H1 (cell line): ENCODE measurements around the gene AFF1. TPM values are rescaled to one million over a fixed set of nuclear protein-coding genes. Genes with fewer than 3 reads are reported as not detected.

Experiments used
- CTCF ChIA-PET: fragments of 300-600 bp; sonication (Branson Sonifier 250); formaldehyde crosslinking; loops from one replicate; lab custom pipeline; 2021; ENCODE audit not compliant: partially characterized antibody; lab: Charles Lee
- POLR2A ChIA-PET: fragments of 300-600 bp; sonication (Branson Sonifier 250); formaldehyde crosslinking; loops from one replicate; lab custom pipeline; 2021; ENCODE audit warnings: inconsistent platforms; ENCODE audit not compliant: partially characterized antibody; lab: Charles Lee
- DNase-seq, 2 experiments: peaks; one replicate each; pipeline versions ENCODE4 v3.0.0 to v3.0.0-alpha.2; 2010 to 2022; ENCODE audit warnings: low spot score in 2 of 2, low read depth in 1 of 2, mixed read lengths in 1 of 2
- FAIRE-seq: peaks from 2 replicates; lab custom pipeline; 2011; peaks lifted over from hg19 to GRCh38; lab: Jason Lieb, UNC
- H2AFZ ChIP-seq: 2 replicates; pipeline ENCODE4 v1.8.1; 2012; ENCODE audit warnings: low read length, inconsistent platforms
- H2AK5ac ChIP-seq: 2 replicates; pipeline ENCODE4 v1.6.1; 2013; ENCODE audit warnings: low read depth, low read length
- H2BK120ac ChIP-seq: replicated peaks from 2 replicates; pipeline ENCODE3; 2013; ENCODE audit warnings: low read depth, low read length, inconsistent platforms
- H2BK12ac ChIP-seq: 2 replicates; pipeline ENCODE4 v1.6.1; 2013; ENCODE audit warnings: low read depth, low read length
- H2BK15ac ChIP-seq: 2 replicates; pipeline ENCODE4 v1.6.1; 2013; ENCODE audit warnings: low read length
- H2BK20ac ChIP-seq: 2 replicates; pipeline ENCODE4 v1.6.1; 2013; ENCODE audit warnings: low read length
- H2BK5ac ChIP-seq: 2 replicates; pipeline ENCODE4 v1.6.1; 2013; ENCODE audit warnings: low read depth, low read length
- H3K14ac ChIP-seq: 2 replicates; pipeline ENCODE4 v1.6.1; 2013; ENCODE audit warnings: inconsistent platforms; ENCODE audit not compliant: insufficient read length
- H3K18ac ChIP-seq: 2 replicates; pipeline ENCODE4 v1.6.1; 2013; ENCODE audit warnings: low read length; ENCODE audit errors: extremely low read depth
- H3K23ac ChIP-seq: 2 replicates; pipeline ENCODE4 v1.6.1; 2013; ENCODE audit warnings: inconsistent platforms; ENCODE audit not compliant: insufficient read length
- H3K23me2 ChIP-seq: 2 replicates; pipeline ENCODE4 v1.6.1; 2013; ENCODE audit warnings: low read depth, low read length
- H3K27ac ChIP-seq: 2 replicates; pipeline ENCODE4 v1.6.1; 2011; ENCODE audit warnings: low read depth, low read length, inconsistent platforms
- H3K27me3 ChIP-seq, 4 experiments: replicated peaks in 1 of 4; 1 replicate in 1 of 4; 2 replicates in 3 of 4; pipeline versions ENCODE4 v1.6.1 to v1.8.1; 2011 to 2013; ENCODE audit warnings: low read length in 3 of 4, mild to moderate bottlenecking in 3 of 4, inconsistent platforms in 2 of 4, mixed read lengths in 2 of 4, moderate library complexity in 1 of 4; ENCODE audit not compliant: control insufficient read depth in 3 of 4, insufficient read depth in 3 of 4; ENCODE audit errors: extremely low read depth in 1 of 4
- H3K36me3 ChIP-seq, 4 experiments: 2 replicates each; pipeline versions ENCODE4 v1.6.1 to v1.8.1; 2011 to 2013; ENCODE audit warnings: mild to moderate bottlenecking in 4 of 4, low read length in 3 of 4, moderate library complexity in 2 of 4, control low read depth in 1 of 4, inconsistent platforms in 1 of 4; ENCODE audit not compliant: insufficient read depth in 4 of 4, control insufficient read depth in 2 of 4
- H3K4ac ChIP-seq: replicated peaks from 2 replicates; pipeline ENCODE3; 2013; ENCODE audit warnings: low read length, low read depth, mixed read lengths, inconsistent platforms; ENCODE audit not compliant: insufficient read length
- H3K4me1 ChIP-seq, 4 experiments: replicated peaks in 1 of 4; 1 replicate in 1 of 4; 2 replicates in 3 of 4; pipeline versions ENCODE4 v1.6.1 to v1.8.1; 2011 to 2013; ENCODE audit warnings: low read length in 3 of 4, inconsistent platforms in 2 of 4, mixed read lengths in 1 of 4; ENCODE audit not compliant: insufficient read depth in 4 of 4, control insufficient read depth in 3 of 4
- H3K4me2 ChIP-seq, 2 experiments: 2 replicates each; pipeline versions ENCODE4 v1.6.1 to v1.8.1; 2011 to 2013; ENCODE audit warnings: low read depth in 2 of 2, low read length in 2 of 2, control low read depth in 1 of 2, inconsistent platforms in 1 of 2, mild to moderate bottlenecking in 1 of 2; ENCODE audit not compliant: insufficient read depth in 1 of 2
- H3K4me3 ChIP-seq, 4 experiments: fragments of 200-600, 300-600 bp in 1 of 4; sonication (generic), shearing (Covaris generic), sonication (Bioruptor Twin) in 1 of 4; 2 replicates each; pipeline versions ENCODE4 v1.5.1 to v1.8.1; 2011 to 2016; ENCODE audit warnings: low read length in 4 of 4, low read depth in 3 of 4, control low read depth in 2 of 4, inconsistent platforms in 2 of 4, mild to moderate bottlenecking in 2 of 4, mixed read lengths in 1 of 4, moderate library complexity in 1 of 4; ENCODE audit not compliant: insufficient read depth in 2 of 4; ENCODE audit errors: extremely low read depth in 1 of 4
- H3K56ac ChIP-seq: replicated peaks from 2 replicates; pipeline ENCODE3; 2013; ENCODE audit warnings: low read depth, mild to moderate bottlenecking, mixed read lengths, low read length, inconsistent platforms; ENCODE audit not compliant: insufficient read length
- H3K79me1 ChIP-seq: 2 replicates; pipeline ENCODE4 v1.6.1; 2013; ENCODE audit warnings: low read depth, low read length, control low read depth
- H3K79me2 ChIP-seq, 2 experiments: 2 replicates each; pipeline versions ENCODE4 v1.6.1 to v1.8.1; 2012 to 2013; ENCODE audit warnings: low read length in 2 of 2, mild to moderate bottlenecking in 2 of 2, inconsistent platforms in 1 of 2; ENCODE audit not compliant: insufficient read depth in 2 of 2, control insufficient read depth in 1 of 2
- H3K9ac ChIP-seq, 4 experiments: replicated peaks in 1 of 4; 1 replicate in 1 of 4; 2 replicates in 3 of 4; pipeline versions ENCODE4 v1.6.1 to v1.8.1; 2011 to 2013; ENCODE audit warnings: low read depth in 3 of 4, low read length in 3 of 4, control low read depth in 2 of 4, mild to moderate bottlenecking in 2 of 4, moderate library complexity in 2 of 4, inconsistent platforms in 1 of 4; ENCODE audit errors: extremely low read depth in 1 of 4
- H3K9me3 ChIP-seq, 2 experiments: 2 replicates each; pipeline versions ENCODE4 v1.6.1 to v1.8.1; 2012 to 2013; ENCODE audit warnings: mild to moderate bottlenecking in 2 of 2, moderate library complexity in 2 of 2, control low read depth in 1 of 2, inconsistent platforms in 1 of 2, low read depth in 1 of 2, low read length in 1 of 2, mixed read lengths in 1 of 2; ENCODE audit not compliant: insufficient read depth in 2 of 2
- H4K20me1 ChIP-seq, 2 experiments: replicated peaks in 1 of 2; 2 replicates each; pipeline versions ENCODE3 to v1.8.1; 2011 to 2013; ENCODE audit warnings: inconsistent platforms in 2 of 2, low read length in 2 of 2, mild to moderate bottlenecking in 1 of 2; ENCODE audit not compliant: insufficient read depth in 2 of 2, control insufficient read depth in 1 of 2
- H4K5ac ChIP-seq: 2 replicates; pipeline ENCODE4 v1.6.1; 2013; ENCODE audit warnings: low read length, low read depth, mixed read lengths, inconsistent platforms; ENCODE audit not compliant: insufficient read length
- H4K8ac ChIP-seq: 2 replicates; pipeline ENCODE4 v1.8.0; 2013; ENCODE audit warnings: mild to moderate bottlenecking, moderate library complexity, low read length, inconsistent platforms; ENCODE audit not compliant: insufficient read depth; ENCODE audit errors: extremely low read depth
- H4K91ac ChIP-seq: replicated peaks from 2 replicates; pipeline ENCODE3; 2013; ENCODE audit warnings: low read length, mixed read lengths, inconsistent platforms; ENCODE audit not compliant: insufficient read length
- BRCA1 ChIP-seq: IDR thresholded peaks from 2 replicates; pipeline ENCODE4 v1.6.1; 2012; ENCODE audit warnings: low read depth, low read length, improper control_type of control experiment
- RBBP5 ChIP-seq: IDR thresholded peaks from 2 replicates; pipeline ENCODE4 v1.7.1; 2012; ENCODE audit warnings: low read depth, mild to moderate bottlenecking, inconsistent platforms, low read length, moderate library complexity, borderline replicate concordance
- SRF ChIP-seq: IDR thresholded peaks from 2 replicates; pipeline ENCODE4 v1.6.1; 2011; ENCODE audit warnings: mild to moderate bottlenecking, low read depth, low read length, moderate library complexity
- WGBS, 2 experiments: shearing (Covaris generic) in 1 of 2; methylation state at CpG; one replicate each; pipeline versions ENCODE4 v1.1.6 to v1.1.7; 2013 to 2015; ENCODE audit warnings: low lambda C conversion rate in 2 of 2, mixed read lengths in 2 of 2, inconsistent platforms in 1 of 2, low coverage in 1 of 2, missing lambda C conversion rate in 1 of 2; ENCODE audit not compliant: insufficient replicate concordance in 2 of 2, insufficient coverage in 1 of 2, insufficient read length in 1 of 2; ENCODE audit errors: extremely low coverage in 1 of 2, missing lambda C conversion rate in 1 of 2; 5-methylcytosine and 5-hydroxymethylcytosine counted together
- polyA plus RNA-seq, 7 experiments: library from polyadenylated mRNA; depleted of rRNA in 3 of 7; stranded (reverse) in 5 of 7; unstranded in 2 of 7; fragments of >200 nt in 5 of 7; fragments of 200-250 nt in 2 of 7; gene quantifications; 1 replicate in 5 of 7; 2 replicates in 1 of 7; 4 replicates in 1 of 7; pipeline versions ENCODE4 v1.2.1 to v1.2.3, GENCODE V29; 2011 to 2013; ENCODE audit warnings: missing spikeins in 2 of 7, mixed read lengths in 2 of 7
- total RNA-seq: library from RNA; stranded (reverse); fragmentation: NEBNext Ultra II Directional; extraction: Animal tissue kit (Norgen Biotek cat#: 25700); gene quantifications from 2 replicates; pipeline ENCODE4 v1.2.1, GENCODE V29; 2021

Gene AFF1
- total and polyA plus RNA-seq, 2 of the 8 experiments (the other 6 are each of a cell fraction or from before 2014, with no cell fraction given), result 14.8 to 85.5 TPM

- Histone ChIP-seq H3K14ac (no peak overlapping the region), H2BK15ac (no peak overlapping the region), H4K5ac (no peak overlapping the region), H3K9me3 (no peaks in the 10 kb centered on the region), H3K27me3 (no peaks in the 10 kb centered on the region), H2AFZ (no peak overlapping the region), H2BK5ac (no peak overlapping the region), H3K4ac (no peak overlapping the region), H2BK12ac (no peak overlapping the region), H2AK5ac (no peak overlapping the region), H3K23ac (no peak overlapping the region), H3K23me2 (0 out of 2 replicates have a peak, but pooled peaks cover 4% of the 10 kb centered on the region), H3K27ac (no peak overlapping the region), H3K4me2 (no peak overlapping the region), H3K4me1 (no peaks in the 10 kb centered on the region; a peak in 1 of 7 replicates), H2BK120ac (no peak overlapping the region), H3K79me1 (no peaks in the 10 kb centered on the region), H3K4me3 (no peak overlapping the region), H3K18ac (no peak overlapping the region), H3K79me2 (peaks cover 0 to 5% of the 10 kb centered on the region in 2 experiments; a peak in 1 of 4 replicates), H4K91ac (no peak overlapping the region), H3K9ac (no peak overlapping the region), H3K36me3 (peaks cover 0 to 22% (median 5%) of the 10 kb centered on the region in 4 experiments; a peak in 3 of 8 replicates), H4K20me1 (peaks cover 0 to 2% of the 10 kb centered on the region in 2 experiments), H2BK20ac (no peak overlapping the region), H3K56ac (no peak overlapping the region), H4K8ac (no peak overlapping the region)
- WGBS, 2 experiments, result 89% methylated on average over 3 of the region's 3 CpGs; no CpG with 5 or more reads in 1 of the 2 experiments
- DNase-seq, result no peak
- ChIA-PET POLR2A (interaction anchor here (1.2 to 1.4 kb wide), 2 partner anchors 83 to 155 kb away, joined by 3 to 5 read pairs; partner anchors contain the start of gene AFF1), CTCF (interaction anchor here (1.0 to 6.9 kb wide), 7 partner anchors 10 to 176 kb away, joined by 3 to 72 read pairs (median 4); no protein-coding TSS in a partner anchor)
- FAIRE-seq, result no peak
- TF ChIP-seq BRCA1 (no peak), SRF (no peak), RBBP5 (no peak)
Measured at GRCh38 chr4:87089368-87089767, 154.6 kb downstream of the AFF1 start.
